Neutrophil (primary cell): ENCODE data around the gene MBOAT1.

Source experiments
- H3K27ac ChIP-seq: fragments of 200-600 bp; sonication (generic); 2 replicates; pipeline ENCODE4 v1.5.1; 2016; ENCODE audit warnings: mild to moderate bottlenecking, moderate library complexity
- H3K27me3 ChIP-seq: fragments of 200-600 bp; sonication (generic); 2 replicates; pipeline ENCODE4 v1.6.0; 2016; ENCODE audit warnings: mild to moderate bottlenecking
- H3K36me3 ChIP-seq: fragments of 200-600 bp; sonication (generic); 2 replicates; pipeline ENCODE4 v1.5.1; 2017
- H3K4me1 ChIP-seq, 2 experiments: fragments of 200-600 bp in 1 of 2; sonication (generic) in 1 of 2; 1 replicate in 1 of 2; 2 replicates in 1 of 2; pipeline versions ENCODE4 v1.5.1 to v1.6.1; 2013 to 2016; ENCODE audit warnings: low read depth in 1 of 2, low read length in 1 of 2, mild to moderate bottlenecking in 1 of 2, moderate library complexity in 1 of 2; ENCODE audit not compliant: control insufficient read depth in 1 of 2, insufficient read depth in 1 of 2
- H3K4me3 ChIP-seq, 2 experiments: fragments of 200-600 bp in 1 of 2; sonication (generic) in 1 of 2; 1 replicate in 1 of 2; 2 replicates in 1 of 2; pipeline ENCODE4 v1.5.1; 2013 to 2016; ENCODE audit warnings: low read depth in 1 of 2, low read length in 1 of 2, mild to moderate bottlenecking in 1 of 2, moderate library complexity in 1 of 2
- H3K9me3 ChIP-seq: fragments of 200-600 bp; sonication (generic); 2 replicates; pipeline ENCODE4 v1.5.1; 2016
- TF ChIP-seq, protein P1 (sequence below): fragments of 200-600 bp; sonication (generic); IDR thresholded peaks from 2 replicates; pipeline ENCODE4 v1.5.1; 2016; ENCODE audit warnings: antibody characterized with exemption

Gene MBOAT1

DNA sequence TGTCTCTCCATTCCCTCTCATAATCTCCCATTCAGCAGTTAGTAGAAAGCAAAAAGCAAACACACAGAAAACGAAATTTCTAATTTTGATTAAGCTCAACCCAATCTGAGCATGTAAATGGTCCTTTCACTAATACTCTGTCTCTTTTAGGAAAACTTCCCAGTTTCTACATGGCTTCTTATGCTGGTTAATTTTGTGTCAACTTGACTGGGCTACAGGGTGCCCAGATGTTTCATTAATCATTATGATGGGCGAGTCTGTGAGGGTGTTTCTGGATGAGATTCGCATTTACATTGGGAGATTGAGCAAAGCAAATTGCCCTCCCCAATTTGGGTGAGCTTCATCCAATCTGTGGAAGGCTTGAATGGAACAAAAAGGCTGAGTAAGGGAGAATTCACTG lies 142.2 kb downstream of the MBOAT1 start:
- H3K36me3 ChIP-seq, result no peaks in the 10 kb centered on the region
- H3K27me3 ChIP-seq, result peaks cover 19% of the 10 kb centered on the region
- H3K4me1 ChIP-seq, result no peaks in the 10 kb centered on the region
- H3K9me3 ChIP-seq, result no peaks in the 10 kb centered on the region
- TF ChIP-seq, protein P1, sequence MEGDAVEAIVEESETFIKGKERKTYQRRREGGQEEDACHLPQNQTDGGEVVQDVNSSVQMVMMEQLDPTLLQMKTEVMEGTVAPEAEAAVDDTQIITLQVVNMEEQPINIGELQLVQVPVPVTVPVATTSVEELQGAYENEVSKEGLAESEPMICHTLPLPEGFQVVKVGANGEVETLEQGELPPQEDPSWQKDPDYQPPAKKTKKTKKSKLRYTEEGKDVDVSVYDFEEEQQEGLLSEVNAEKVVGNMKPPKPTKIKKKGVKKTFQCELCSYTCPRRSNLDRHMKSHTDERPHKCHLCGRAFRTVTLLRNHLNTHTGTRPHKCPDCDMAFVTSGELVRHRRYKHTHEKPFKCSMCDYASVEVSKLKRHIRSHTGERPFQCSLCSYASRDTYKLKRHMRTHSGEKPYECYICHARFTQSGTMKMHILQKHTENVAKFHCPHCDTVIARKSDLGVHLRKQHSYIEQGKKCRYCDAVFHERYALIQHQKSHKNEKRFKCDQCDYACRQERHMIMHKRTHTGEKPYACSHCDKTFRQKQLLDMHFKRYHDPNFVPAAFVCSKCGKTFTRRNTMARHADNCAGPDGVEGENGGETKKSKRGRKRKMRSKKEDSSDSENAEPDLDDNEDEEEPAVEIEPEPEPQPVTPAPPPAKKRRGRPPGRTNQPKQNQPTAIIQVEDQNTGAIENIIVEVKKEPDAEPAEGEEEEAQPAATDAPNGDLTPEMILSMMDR, result no peak
- H3K27ac ChIP-seq, result no peak overlapping the region
- no peak overlapping the region for H3K4me3 ChIP-seq

DNA sequence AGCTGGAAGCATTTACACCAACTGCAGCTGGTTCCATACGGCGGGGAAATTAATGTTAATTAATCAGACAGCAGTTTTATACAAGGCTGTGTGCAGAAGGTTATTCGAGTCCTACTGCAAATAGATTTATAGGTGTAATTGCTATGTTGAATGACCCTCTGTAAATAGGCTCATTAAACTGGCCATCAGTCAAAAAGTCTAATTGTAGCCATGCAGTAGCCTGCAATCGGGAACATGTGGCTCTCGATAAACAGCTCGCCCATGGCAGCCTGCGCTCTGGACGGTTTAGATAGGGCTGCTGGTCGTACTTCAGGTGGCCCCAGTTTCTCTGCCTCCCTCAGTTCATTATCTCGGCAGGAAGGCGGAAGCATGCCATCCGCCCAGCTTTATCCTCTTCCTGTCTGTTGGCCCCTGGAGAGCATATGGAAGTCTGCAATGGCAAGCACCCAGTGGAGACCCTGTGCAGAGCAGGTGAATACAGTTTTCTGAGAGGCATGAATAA lies 143.2 kb downstream of the MBOAT1 start:
- H3K4me1 ChIP-seq, result no peaks in the 10 kb centered on the region
- H3K36me3 ChIP-seq, result no peaks in the 10 kb centered on the region
- TF ChIP-seq, protein P1, result no peak
- H3K9me3 ChIP-seq, result no peaks in the 10 kb centered on the region
- H3K4me3 ChIP-seq, result no peak overlapping the region
- H3K27ac ChIP-seq, result no peak overlapping the region
- peaks cover 19% of the 10 kb centered on the region for H3K27me3 ChIP-seq

DNA sequence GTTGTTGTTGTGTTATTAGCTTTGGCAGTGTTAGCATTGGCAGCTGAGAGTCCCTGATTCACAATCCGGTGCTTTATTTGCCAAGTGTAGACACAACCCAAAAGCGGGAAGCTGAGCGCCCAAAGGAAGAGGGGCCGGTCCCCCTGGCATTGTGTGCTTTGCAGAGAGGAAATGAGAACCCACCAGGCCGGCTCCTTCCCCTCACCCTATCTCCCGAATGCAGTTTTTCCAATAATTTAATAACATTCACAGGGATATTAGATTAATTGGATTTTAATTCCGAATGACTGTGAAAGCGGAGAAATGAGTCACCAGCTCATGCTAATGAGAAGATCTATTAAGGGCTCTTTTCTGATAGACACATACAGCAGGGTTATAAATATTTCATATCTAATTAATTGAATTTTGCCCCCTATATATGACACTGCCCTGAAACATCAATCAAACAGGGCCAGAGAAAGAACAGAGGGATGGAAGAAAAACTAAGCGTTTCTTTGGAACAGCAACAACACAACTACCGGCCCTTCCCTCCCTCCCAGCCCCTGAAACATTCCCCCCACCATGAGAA lies 143.8 kb downstream of the MBOAT1 start:
- Histone ChIP-seq H3K4me3 (no peak overlapping the region), H3K36me3 (no peaks in the 10 kb centered on the region), H3K4me1 (no peaks in the 10 kb centered on the region), H3K27ac (no peak overlapping the region), H3K27me3 (peaks cover 19% of the 10 kb centered on the region), H3K9me3 (no peaks in the 10 kb centered on the region)
- TF ChIP-seq, protein P1, result no peak

DNA sequence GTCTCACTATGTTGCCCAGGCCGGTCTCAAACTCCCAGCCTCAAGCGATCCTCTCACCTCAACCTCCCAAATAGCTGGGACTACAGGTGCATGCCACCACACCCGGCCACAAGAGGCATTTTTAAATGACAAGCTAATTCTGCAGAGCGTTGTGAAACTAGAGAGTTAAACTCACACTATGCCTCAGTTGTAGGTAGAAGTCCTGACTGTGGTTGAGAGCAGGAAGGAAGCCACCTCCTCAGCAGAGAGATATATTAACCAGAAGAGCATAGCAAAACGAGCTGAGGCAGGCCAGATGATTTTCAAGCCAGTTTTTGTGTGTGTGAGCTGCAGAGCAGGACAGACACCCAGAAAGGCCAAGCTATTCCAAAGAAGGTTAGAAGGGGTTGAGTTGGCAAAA lies 150.3 kb downstream of the MBOAT1 start:
- no peaks in the 10 kb centered on the region for H3K4me1 ChIP-seq
- no peaks in the 10 kb centered on the region for H3K36me3 ChIP-seq
- H3K9me3 ChIP-seq, result no peaks in the 10 kb centered on the region
- TF ChIP-seq, protein P1, result no peak
- H3K27ac ChIP-seq, result no peak overlapping the region
- H3K27me3 ChIP-seq, result no peaks in the 10 kb centered on the region
- H3K4me3 ChIP-seq, result no peak overlapping the region

DNA sequence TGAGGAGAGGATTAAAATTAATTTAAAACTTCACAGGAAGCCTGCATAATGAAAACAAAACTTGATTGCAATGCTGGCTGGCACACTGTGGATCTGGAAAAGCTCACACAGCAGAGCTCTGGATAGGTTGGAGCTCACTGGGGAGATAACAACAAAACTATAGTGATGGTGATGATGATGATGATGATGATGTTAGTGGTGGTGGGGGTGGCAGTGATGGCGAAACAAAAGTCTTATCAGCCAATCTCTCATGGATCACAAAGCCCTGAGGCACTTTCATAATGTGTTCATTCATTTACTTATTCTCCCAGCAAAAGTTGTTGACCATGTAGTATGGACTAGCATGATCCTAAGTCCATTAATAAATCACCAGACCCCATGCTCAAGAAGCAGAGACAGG lies 152.0 kb downstream of the MBOAT1 start:
- Histone ChIP-seq H3K27ac (no peak overlapping the region), H3K27me3 (no peaks in the 10 kb centered on the region), H3K36me3 (no peaks in the 10 kb centered on the region), H3K4me3 (no peak overlapping the region), H3K4me1 (no peaks in the 10 kb centered on the region), H3K9me3 (no peaks in the 10 kb centered on the region)
- TF ChIP-seq, protein P1, result no peak
